ENCODE results near the gene FCHSD2. TPM values are rescaled to one million over a fixed set of nuclear protein-coding genes. Genes with fewer than 3 reads are reported as not detected.

The FCHSD2 gene
- total and polyA plus RNA-seq, 9 of the 15 experiments (the other 6 are each of a cell fraction or from before 2014, with no cell fraction given): 1.8 to 14.7 (median 6.4) TPM

DNA sequence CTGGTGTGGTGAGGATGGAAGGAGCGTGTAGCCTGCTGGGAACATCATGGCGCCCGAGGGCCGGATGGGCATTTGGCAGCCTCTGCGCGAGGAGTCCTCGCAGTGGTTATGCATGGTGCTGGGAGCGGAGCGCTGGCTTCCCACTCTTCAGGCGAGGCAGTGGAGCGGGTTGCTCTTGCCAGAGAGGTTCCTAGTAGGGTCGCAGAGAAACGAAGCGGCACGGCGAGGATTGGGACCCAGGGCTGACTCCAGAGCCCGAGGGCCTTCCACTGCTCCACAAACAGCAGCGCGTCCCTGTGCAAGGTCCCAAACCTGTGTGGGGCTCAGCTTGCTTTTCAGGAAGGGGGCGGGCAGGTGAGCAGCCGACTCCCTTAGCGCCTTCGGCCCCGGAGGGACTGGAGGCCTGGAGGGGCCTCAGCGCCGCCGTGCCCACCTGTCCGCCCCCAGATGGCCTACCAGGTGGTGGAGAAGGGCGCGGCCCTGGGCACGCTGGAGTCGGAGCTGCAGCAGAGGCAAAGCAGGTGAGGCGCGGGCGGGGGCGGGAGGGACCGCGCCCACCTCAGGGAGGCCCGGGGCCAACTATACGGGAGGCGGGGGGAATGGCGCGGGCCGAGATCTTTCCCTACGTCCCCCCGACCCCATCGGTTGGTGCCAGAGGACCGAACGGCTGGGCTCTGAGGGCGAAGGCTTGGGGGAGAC lies 320.7 kb downstream of the FCHSD2 start (continued):
- TF ChIP-seq, protein P1, sequence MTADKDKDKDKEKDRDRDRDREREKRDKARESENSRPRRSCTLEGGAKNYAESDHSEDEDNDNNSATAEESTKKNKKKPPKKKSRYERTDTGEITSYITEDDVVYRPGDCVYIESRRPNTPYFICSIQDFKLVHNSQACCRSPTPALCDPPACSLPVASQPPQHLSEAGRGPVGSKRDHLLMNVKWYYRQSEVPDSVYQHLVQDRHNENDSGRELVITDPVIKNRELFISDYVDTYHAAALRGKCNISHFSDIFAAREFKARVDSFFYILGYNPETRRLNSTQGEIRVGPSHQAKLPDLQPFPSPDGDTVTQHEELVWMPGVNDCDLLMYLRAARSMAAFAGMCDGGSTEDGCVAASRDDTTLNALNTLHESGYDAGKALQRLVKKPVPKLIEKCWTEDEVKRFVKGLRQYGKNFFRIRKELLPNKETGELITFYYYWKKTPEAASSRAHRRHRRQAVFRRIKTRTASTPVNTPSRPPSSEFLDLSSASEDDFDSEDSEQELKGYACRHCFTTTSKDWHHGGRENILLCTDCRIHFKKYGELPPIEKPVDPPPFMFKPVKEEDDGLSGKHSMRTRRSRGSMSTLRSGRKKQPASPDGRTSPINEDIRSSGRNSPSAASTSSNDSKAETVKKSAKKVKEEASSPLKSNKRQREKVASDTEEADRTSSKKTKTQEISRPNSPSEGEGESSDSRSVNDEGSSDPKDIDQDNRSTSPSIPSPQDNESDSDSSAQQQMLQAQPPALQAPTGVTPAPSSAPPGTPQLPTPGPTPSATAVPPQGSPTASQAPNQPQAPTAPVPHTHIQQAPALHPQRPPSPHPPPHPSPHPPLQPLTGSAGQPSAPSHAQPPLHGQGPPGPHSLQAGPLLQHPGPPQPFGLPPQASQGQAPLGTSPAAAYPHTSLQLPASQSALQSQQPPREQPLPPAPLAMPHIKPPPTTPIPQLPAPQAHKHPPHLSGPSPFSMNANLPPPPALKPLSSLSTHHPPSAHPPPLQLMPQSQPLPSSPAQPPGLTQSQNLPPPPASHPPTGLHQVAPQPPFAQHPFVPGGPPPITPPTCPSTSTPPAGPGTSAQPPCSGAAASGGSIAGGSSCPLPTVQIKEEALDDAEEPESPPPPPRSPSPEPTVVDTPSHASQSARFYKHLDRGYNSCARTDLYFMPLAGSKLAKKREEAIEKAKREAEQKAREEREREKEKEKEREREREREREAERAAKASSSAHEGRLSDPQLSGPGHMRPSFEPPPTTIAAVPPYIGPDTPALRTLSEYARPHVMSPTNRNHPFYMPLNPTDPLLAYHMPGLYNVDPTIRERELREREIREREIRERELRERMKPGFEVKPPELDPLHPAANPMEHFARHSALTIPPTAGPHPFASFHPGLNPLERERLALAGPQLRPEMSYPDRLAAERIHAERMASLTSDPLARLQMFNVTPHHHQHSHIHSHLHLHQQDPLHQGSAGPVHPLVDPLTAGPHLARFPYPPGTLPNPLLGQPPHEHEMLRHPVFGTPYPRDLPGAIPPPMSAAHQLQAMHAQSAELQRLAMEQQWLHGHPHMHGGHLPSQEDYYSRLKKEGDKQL (CRISPR knock-in tag; IDR thresholded peaks at IDR 0.05; ENCODE audit: borderline replicate concordance): 0 out of 2 replicates have a peak, but pooled peaks have one; percentile 21
- TF ChIP-seq SP1 (CRISPR knock-in tag; IDR thresholded peaks at IDR 0.05) (0 out of 2 replicates have a peak, but pooled peaks have one; percentile 5), SMAD1 (IDR thresholded peaks at IDR 0.05; ENCODE audit: low read depth, low read length, partially characterized antibody) (no peak), SRSF9 (IDR thresholded peaks at IDR 0.05; ENCODE audit: borderline replicate concordance, low read depth, low read length) (no peak), ZBTB7A (IDR thresholded peaks at IDR 0.05; ENCODE audit: borderline replicate concordance, control insufficient read depth, low read depth, low read length) (0 out of 2 replicates have a peak, but pooled peaks have one; percentile 10), BRF1 (IDR thresholded peaks at IDR 0.05; ENCODE audit: borderline replicate concordance, extremely low read depth, insufficient read length) (no peak), EHMT2 (IDR thresholded peaks at IDR 0.05) (no peak), ZNF212 (CRISPR knock-in tag; IDR thresholded peaks at IDR 0.05) (no peak), ZNF444 (CRISPR knock-in tag; IDR thresholded peaks at IDR 0.05) (no peak), KAT7 (CRISPR knock-in tag; IDR thresholded peaks at IDR 0.05; ENCODE audit: borderline replicate concordance) (no peak), CAMTA2 (CRISPR knock-in tag; conservative IDR thresholded peaks at IDR 0.05) (no peak), FOXA3 (CRISPR knock-in tag; conservative IDR thresholded peaks at IDR 0.05 in 1 of 2, IDR thresholded peaks at IDR 0.05 in 1 of 2) (no peak), PRMT5 (CRISPR knock-in tag; IDR thresholded peaks at IDR 0.05) (no peak), FOXP1 (CRISPR knock-in tag; IDR thresholded peaks at IDR 0.05) (no peak)
- TF ChIP-seq, protein P2, sequence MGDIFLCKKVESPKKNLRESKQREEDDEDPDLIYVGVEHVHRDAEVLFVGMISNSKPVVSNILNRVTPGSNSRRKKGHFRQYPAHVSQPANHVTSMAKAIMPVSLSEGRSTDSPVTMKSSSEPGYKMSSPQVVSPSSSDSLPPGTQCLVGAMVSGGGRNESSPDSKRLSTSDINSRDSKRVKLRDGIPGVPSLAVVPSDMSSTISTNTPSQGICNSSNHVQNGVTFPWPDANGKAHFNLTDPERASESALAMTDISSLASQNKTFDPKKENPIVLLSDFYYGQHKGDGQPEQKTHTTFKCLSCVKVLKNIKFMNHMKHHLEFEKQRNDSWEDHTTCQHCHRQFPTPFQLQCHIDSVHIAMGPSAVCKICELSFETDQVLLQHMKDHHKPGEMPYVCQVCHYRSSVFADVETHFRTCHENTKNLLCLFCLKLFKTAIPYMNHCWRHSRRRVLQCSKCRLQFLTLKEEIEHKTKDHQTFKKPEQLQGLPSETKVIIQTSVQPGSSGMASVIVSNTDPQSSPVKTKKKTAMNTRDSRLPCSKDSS (IDR thresholded peaks at IDR 0.05; ENCODE audit: low read depth, partially characterized antibody): no peak
- TF ChIP-seq, protein P3, sequence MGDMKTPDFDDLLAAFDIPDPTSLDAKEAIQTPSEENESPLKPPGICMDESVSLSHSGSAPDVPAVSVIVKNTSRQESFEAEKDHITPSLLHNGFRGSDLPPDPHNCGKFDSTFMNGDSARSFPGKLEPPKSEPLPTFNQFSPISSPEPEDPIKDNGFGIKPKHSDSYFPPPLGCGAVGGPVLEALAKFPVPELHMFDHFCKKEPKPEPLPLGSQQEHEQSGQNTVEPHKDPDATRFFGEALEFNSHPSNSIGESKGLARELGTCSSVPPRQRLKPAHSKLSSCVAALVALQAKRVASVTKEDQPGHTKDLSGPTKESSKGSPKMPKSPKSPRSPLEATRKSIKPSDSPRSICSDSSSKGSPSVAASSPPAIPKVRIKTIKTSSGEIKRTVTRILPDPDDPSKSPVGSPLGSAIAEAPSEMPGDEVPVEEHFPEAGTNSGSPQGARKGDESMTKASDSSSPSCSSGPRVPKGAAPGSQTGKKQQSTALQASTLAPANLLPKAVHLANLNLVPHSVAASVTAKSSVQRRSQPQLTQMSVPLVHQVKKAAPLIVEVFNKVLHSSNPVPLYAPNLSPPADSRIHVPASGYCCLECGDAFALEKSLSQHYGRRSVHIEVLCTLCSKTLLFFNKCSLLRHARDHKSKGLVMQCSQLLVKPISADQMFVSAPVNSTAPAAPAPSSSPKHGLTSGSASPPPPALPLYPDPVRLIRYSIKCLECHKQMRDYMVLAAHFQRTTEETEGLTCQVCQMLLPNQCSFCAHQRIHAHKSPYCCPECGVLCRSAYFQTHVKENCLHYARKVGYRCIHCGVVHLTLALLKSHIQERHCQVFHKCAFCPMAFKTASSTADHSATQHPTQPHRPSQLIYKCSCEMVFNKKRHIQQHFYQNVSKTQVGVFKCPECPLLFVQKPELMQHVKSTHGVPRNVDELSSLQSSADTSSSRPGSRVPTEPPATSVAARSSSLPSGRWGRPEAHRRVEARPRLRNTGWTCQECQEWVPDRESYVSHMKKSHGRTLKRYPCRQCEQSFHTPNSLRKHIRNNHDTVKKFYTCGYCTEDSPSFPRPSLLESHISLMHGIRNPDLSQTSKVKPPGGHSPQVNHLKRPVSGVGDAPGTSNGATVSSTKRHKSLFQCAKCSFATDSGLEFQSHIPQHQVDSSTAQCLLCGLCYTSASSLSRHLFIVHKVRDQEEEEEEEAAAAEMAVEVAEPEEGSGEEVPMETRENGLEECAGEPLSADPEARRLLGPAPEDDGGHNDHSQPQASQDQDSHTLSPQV (IDR thresholded peaks at IDR 0.05): no peak

Data from K562 (cell line).